Endothelial cell (in vitro differentiated cells): ENCODE data around the gene TMEM178B. TPM values are rescaled to one million over a fixed set of nuclear protein-coding genes. Genes with fewer than 3 reads are reported as not detected.
"Not testable (repeated sequence)": the region's sequence is repeated elsewhere in the genome, so short reads cannot be mapped to it uniquely, and the experiment has no call there.

Experiments used
- DNase-seq: peaks from one replicate; pipeline ENCODE4 v3.0.0; 2021; ENCODE audit warnings: low spot score
- H3K27ac Mint-ChIP-seq: one replicate; pipeline ENCODE4 v1.8.0; 2021; ENCODE audit warnings: mixed read lengths, inconsistent platforms; ENCODE audit not compliant: unreplicated experiment
- H3K27me3 Mint-ChIP-seq: one replicate; pipeline ENCODE4 v1.8.0; 2021; ENCODE audit warnings: mild to moderate bottlenecking, moderate library complexity, mixed read lengths, inconsistent platforms; ENCODE audit not compliant: unreplicated experiment
- H3K36me3 Mint-ChIP-seq: one replicate; pipeline ENCODE4 v1.8.0; 2021; ENCODE audit warnings: mild to moderate bottlenecking, low read depth, mixed read lengths, inconsistent platforms; ENCODE audit not compliant: unreplicated experiment
- H3K4me1 Mint-ChIP-seq: one replicate; pipeline ENCODE4 v1.8.0; 2021; ENCODE audit warnings: mild to moderate bottlenecking, mixed read lengths, inconsistent platforms; ENCODE audit not compliant: unreplicated experiment
- H3K4me3 Mint-ChIP-seq: one replicate; pipeline ENCODE4 v1.8.0; 2021; ENCODE audit warnings: mild to moderate bottlenecking, mixed read lengths, inconsistent platforms; ENCODE audit not compliant: unreplicated experiment
- H3K9me3 Mint-ChIP-seq: one replicate; pipeline ENCODE4 v1.8.0; 2021; ENCODE audit warnings: mixed read lengths, inconsistent platforms; ENCODE audit not compliant: unreplicated experiment
- total RNA-seq: library from RNA; stranded (reverse); fragmentation: NEBNext Ultra II Directional; extraction: Animal tissue kit (Norgen Biotek cat#: 25700); gene quantifications from one replicate; pipeline ENCODE4 v1.2.1, GENCODE V29; 2021; ENCODE audit not compliant: unreplicated experiment
- TF ChIP-seq, protein P1 (sequence below): fragments of 200-600 bp; sonication (generic); IDR thresholded peaks from one replicate; pipeline ENCODE4 v1.5.0; 2021; ENCODE audit warnings: antibody characterized with exemption; ENCODE audit not compliant: unreplicated experiment

Gene TMEM178B
- total RNA-seq, 1 donor from 2014 or later = 0.28 TPM

DNA sequence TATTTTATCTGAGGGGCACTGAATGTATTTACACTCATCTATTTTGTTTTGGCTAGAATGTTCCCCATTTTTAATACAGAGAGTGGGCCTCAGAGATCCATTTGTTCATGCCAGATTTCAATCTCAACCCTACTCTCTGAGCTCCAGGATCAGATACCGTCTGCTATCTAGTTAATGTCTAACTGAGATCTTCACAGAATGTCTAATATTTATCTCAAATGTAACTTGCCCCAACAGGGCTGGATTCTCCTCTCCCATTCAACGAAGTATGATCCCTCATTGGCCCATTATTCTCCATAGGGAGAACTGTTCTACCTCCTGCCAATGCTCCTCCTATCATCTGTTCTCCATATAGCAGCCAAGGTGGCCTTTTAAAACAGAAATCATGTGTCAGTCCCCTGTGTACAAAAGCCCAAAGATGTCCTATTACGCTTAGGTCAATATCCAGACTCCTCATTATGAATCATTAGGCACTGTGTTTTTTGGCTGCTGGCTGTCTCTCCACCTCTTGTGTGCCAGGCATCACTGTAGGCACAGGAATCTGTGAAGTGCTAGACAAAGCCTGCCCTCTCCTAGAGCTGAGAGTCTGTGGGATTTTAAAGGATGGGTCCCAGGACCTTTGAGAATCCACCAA lies 308.0 kb downstream of the TMEM178B start:
- TF ChIP-seq, protein P1, sequence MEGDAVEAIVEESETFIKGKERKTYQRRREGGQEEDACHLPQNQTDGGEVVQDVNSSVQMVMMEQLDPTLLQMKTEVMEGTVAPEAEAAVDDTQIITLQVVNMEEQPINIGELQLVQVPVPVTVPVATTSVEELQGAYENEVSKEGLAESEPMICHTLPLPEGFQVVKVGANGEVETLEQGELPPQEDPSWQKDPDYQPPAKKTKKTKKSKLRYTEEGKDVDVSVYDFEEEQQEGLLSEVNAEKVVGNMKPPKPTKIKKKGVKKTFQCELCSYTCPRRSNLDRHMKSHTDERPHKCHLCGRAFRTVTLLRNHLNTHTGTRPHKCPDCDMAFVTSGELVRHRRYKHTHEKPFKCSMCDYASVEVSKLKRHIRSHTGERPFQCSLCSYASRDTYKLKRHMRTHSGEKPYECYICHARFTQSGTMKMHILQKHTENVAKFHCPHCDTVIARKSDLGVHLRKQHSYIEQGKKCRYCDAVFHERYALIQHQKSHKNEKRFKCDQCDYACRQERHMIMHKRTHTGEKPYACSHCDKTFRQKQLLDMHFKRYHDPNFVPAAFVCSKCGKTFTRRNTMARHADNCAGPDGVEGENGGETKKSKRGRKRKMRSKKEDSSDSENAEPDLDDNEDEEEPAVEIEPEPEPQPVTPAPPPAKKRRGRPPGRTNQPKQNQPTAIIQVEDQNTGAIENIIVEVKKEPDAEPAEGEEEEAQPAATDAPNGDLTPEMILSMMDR = no peak
- H3K27ac Mint-ChIP-seq = no peak overlapping the region
- no peaks in the 10 kb centered on the region for H3K27me3 Mint-ChIP-seq
- no peaks in the 10 kb centered on the region for H3K4me1 Mint-ChIP-seq
- no peaks in the 10 kb centered on the region for H3K36me3 Mint-ChIP-seq
- H3K9me3 Mint-ChIP-seq = no peaks in the 10 kb centered on the region
- H3K4me3 Mint-ChIP-seq = no peak overlapping the region
- DNase-seq = no peak

DNA sequence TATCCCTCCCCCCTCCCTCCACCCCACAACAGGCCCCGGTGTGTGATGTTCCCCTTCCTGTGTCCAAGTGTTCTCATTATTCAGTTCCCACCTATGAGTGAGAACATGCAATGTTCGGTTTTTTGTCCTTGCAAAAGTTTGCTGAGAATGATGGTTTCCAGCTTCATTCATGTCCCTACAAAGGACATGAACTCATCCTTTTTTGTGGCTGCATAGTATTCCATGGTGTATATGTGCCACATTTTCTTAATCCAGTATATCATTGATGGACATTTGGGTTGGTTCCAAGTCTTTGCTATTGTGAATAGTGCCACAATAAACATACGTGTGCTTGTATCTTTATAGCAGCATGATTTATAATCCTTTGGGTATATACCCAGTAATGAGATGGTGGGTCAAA lies 309.5 kb downstream of the TMEM178B start:
- not testable (repeated sequence) for H3K9me3 Mint-ChIP-seq, H3K36me3 Mint-ChIP-seq, H3K4me3 Mint-ChIP-seq, DNase-seq, H3K4me1 Mint-ChIP-seq, H3K27ac Mint-ChIP-seq, H3K27me3 Mint-ChIP-seq

DNA sequence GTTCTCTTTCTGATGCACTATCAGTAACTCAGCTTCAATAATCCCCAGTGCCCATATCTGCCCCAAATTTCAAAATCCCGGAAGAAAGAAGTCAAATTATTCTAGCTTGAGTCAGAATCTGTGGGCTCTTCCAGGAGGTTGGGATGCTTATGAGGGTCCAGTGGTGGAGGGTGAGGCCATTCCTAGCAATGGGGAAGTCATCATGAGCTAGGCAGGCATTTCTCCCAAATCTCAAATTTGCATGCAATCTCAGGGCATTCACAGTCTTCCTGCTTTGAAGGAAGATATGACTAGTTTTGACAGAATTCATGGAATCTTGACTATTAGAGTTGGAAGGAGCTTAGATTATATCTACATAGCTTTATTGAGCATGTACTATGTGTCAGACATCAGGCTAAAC lies 313.0 kb downstream of the TMEM178B start:
- no peaks in the 10 kb centered on the region for H3K36me3 Mint-ChIP-seq
- H3K4me1 Mint-ChIP-seq = no peaks in the 10 kb centered on the region
- H3K27ac Mint-ChIP-seq = no peak overlapping the region
- peaks cover 3% of the 10 kb centered on the region for H3K27me3 Mint-ChIP-seq
- TF ChIP-seq, protein P1 = no peak
- H3K4me3 Mint-ChIP-seq = no peak overlapping the region
- DNase-seq = no peak
- no peaks in the 10 kb centered on the region for H3K9me3 Mint-ChIP-seq

DNA sequence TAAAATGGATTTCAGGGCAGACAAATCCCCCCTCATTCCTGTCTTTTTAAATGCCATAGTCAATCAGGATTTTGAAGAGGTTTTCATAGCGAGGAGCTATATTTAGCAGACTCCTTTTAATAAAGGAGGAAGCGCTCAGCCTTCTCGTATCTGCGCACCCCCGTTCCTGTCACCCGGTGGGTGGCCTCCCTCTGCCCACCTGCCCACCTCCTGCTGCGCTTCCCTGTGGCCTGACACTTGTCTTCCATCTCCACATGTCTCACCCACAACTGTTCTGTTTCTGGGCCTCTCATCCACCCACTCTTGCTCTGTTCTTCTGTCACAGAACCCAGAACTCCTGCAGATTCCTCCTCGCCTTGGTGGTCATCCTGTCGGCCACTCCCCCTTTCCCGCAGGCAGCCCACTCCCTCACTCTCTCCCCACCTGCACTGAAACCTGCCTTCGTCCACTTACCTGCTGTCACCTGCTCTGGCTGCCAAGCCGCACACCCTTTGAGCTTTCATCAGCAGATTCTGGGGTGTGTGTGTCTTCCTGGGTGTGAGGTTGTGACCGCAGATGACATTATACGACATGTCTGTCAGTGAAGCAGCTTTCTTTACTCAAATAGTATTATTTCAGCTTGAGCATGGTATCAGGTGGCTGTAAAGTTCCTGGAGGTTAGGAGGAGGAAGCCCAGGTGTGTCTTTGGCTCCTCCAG lies 313.8 kb downstream of the TMEM178B start:
- TF ChIP-seq, protein P1 = no peak
- no peak for DNase-seq
- Mint-ChIP-seq H3K27me3 (peaks cover 3% of the 10 kb centered on the region), H3K4me1 (no peaks in the 10 kb centered on the region), H3K9me3 (no peaks in the 10 kb centered on the region), H3K36me3 (no peaks in the 10 kb centered on the region), H3K4me3 (no peak overlapping the region), H3K27ac (no peak overlapping the region)

DNA sequence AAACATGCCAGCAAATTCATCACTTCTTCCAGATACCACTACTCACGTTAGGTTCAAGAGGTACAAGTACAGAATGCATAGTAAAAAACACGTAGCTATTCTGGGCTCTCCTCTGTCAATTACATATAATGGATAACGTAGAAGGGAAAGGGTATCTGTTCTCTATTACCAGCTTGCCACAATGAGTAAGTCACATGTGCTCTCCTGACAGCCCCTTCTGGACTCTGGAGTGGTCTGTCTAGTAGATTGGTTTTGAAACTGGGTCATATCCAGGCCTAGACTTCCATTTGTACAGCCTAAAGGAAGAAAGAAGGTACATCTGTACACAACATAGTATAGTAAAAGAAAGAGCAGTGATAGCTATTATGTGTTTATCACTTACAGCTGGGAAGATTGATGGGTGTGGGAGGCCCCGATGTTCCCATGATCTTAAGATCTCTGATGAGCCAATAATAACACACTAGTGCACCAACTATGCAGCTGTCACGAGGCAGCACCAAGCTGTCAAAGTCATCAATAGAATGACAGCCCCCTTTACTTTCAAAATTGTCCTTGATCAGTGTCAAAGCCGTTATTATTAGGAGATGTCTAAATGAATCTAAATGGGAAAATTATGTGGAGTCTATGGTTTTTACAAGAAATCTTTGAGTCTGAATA lies 315.4 kb downstream of the TMEM178B start:
- no peak overlapping the region for H3K27ac Mint-ChIP-seq
- H3K27me3 Mint-ChIP-seq = peaks cover 3% of the 10 kb centered on the region
- no peaks in the 10 kb centered on the region for H3K9me3 Mint-ChIP-seq
- TF ChIP-seq, protein P1 = no peak
- DNase-seq = no peak
- no peaks in the 10 kb centered on the region for H3K36me3 Mint-ChIP-seq
- H3K4me3 Mint-ChIP-seq = no peak overlapping the region
- H3K4me1 Mint-ChIP-seq = no peaks in the 10 kb centered on the region
